ENCODE results near the gene GNB3.

The GNB3 gene

GRCh38 chr12:6840330-6840729 lies 395 bp upstream of the GNB3 start:
- peaks cover 10% of the 10 kb centered on the region for H3K4me1 ChIP-seq (ENCODE audit: low read depth, poor library complexity, severe bottlenecking)
- H3K4me3 ChIP-seq (IDR thresholded peaks at IDR 0.05; ENCODE audit: insufficient read depth, low read depth, low read length): no peak overlapping the region
- no peak overlapping the region for H3K9ac ChIP-seq
- H3K4me2 ChIP-seq: no peak overlapping the region
- H3K79me2 ChIP-seq (ENCODE audit: insufficient read depth, low read depth): no peaks in the 10 kb centered on the region
- H3K27ac ChIP-seq: no peak overlapping the region
- H4K20me1 ChIP-seq (ENCODE audit: insufficient read depth): no peaks in the 10 kb centered on the region
- no peak for TF ChIP-seq CTCF (conservative IDR thresholded peaks at IDR 0.05; ENCODE audit: low read depth, low read length)
- no peaks in the 10 kb centered on the region for H3K36me3 ChIP-seq (ENCODE audit: insufficient read depth)
- peak overlapping the region; percentile 34; the same call in 1 of the 2 replicates for H2AFZ ChIP-seq (ENCODE audit: low read depth)
- no peaks in the 10 kb centered on the region for H3K27me3 ChIP-seq (ENCODE audit: insufficient read depth, low read depth)

GRCh38 chr12:6842075-6842474 lies 1.4 kb downstream of the GNB3 start:
- no peak for TF ChIP-seq CTCF (conservative IDR thresholded peaks at IDR 0.05; ENCODE audit: low read depth, low read length)
- no peak overlapping the region for H3K4me2 ChIP-seq
- H2AFZ ChIP-seq (ENCODE audit: low read depth): no peak overlapping the region
- peaks cover 10% of the 10 kb centered on the region for H3K4me1 ChIP-seq (ENCODE audit: low read depth, poor library complexity, severe bottlenecking)
- H3K27ac ChIP-seq: no peak overlapping the region
- H3K79me2 ChIP-seq (ENCODE audit: insufficient read depth, low read depth): no peaks in the 10 kb centered on the region
- no peaks in the 10 kb centered on the region for H3K27me3 ChIP-seq (ENCODE audit: insufficient read depth, low read depth)
- H3K4me3 ChIP-seq (IDR thresholded peaks at IDR 0.05; ENCODE audit: insufficient read depth, low read depth, low read length): no peak overlapping the region
- no peaks in the 10 kb centered on the region for H4K20me1 ChIP-seq (ENCODE audit: insufficient read depth)
- H3K36me3 ChIP-seq (ENCODE audit: insufficient read depth): no peaks in the 10 kb centered on the region
- H3K9ac ChIP-seq: no peak overlapping the region

GRCh38 chr12:6843118-6843902 lies 2.6 kb downstream of the GNB3 start:
- Histone ChIP-seq H3K4me2 (no peak overlapping the region), H2AFZ (ENCODE audit: low read depth) (no peak overlapping the region), H4K20me1 (ENCODE audit: insufficient read depth) (no peaks in the 10 kb centered on the region), H3K27me3 (ENCODE audit: insufficient read depth, low read depth) (no peaks in the 10 kb centered on the region), H3K79me2 (ENCODE audit: insufficient read depth, low read depth) (no peaks in the 10 kb centered on the region), H3K27ac (no peak overlapping the region), H3K36me3 (ENCODE audit: insufficient read depth) (no peaks in the 10 kb centered on the region), H3K9ac (no peak overlapping the region), H3K4me3 (IDR thresholded peaks at IDR 0.05; ENCODE audit: insufficient read depth, low read depth, low read length) (no peak overlapping the region), H3K4me1 (ENCODE audit: low read depth, poor library complexity, severe bottlenecking) (peaks cover 10% of the 10 kb centered on the region)
- no peak for TF ChIP-seq CTCF (conservative IDR thresholded peaks at IDR 0.05; ENCODE audit: low read depth, low read length)

- no peaks in the 10 kb centered on the region for H3K36me3 ChIP-seq (ENCODE audit: insufficient read depth)
- peaks cover 12% of the 10 kb centered on the region for H3K79me2 ChIP-seq (ENCODE audit: insufficient read depth, low read depth)
- H3K4me2 ChIP-seq: no peak overlapping the region
- H3K4me1 ChIP-seq (ENCODE audit: low read depth, poor library complexity, severe bottlenecking): peaks cover 11% of the 10 kb centered on the region
- no peak overlapping the region for H3K9ac ChIP-seq
- H3K27ac ChIP-seq: no peak overlapping the region
- no peak overlapping the region for H2AFZ ChIP-seq (ENCODE audit: low read depth)
- no peaks in the 10 kb centered on the region for H4K20me1 ChIP-seq (ENCODE audit: insufficient read depth)
- no peaks in the 10 kb centered on the region for H3K27me3 ChIP-seq (ENCODE audit: insufficient read depth, low read depth)
- no peak for TF ChIP-seq CTCF (conservative IDR thresholded peaks at IDR 0.05; ENCODE audit: low read depth, low read length)
- H3K4me3 ChIP-seq (IDR thresholded peaks at IDR 0.05; ENCODE audit: insufficient read depth, low read depth, low read length): no peak overlapping the region
Observed at GRCh38 chr12:6845395-6845794, 4.7 kb downstream of the GNB3 start.
